GF-D8 (cell line): ENCODE results near the gene HHATL.

Source experiments
- DNase-seq: peaks from one replicate; lab custom pipeline; 2025; lab: John Stamatoyannopoulos, UW

HHATL gene, protein sequence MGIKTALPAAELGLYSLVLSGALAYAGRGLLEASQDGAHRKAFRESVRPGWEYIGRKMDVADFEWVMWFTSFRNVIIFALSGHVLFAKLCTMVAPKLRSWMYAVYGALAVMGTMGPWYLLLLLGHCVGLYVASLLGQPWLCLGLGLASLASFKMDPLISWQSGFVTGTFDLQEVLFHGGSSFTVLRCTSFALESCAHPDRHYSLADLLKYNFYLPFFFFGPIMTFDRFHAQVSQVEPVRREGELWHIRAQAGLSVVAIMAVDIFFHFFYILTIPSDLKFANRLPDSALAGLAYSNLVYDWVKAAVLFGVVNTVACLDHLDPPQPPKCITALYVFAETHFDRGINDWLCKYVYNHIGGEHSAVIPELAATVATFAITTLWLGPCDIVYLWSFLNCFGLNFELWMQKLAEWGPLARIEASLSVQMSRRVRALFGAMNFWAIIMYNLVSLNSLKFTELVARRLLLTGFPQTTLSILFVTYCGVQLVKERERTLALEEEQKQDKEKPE

DNA sequence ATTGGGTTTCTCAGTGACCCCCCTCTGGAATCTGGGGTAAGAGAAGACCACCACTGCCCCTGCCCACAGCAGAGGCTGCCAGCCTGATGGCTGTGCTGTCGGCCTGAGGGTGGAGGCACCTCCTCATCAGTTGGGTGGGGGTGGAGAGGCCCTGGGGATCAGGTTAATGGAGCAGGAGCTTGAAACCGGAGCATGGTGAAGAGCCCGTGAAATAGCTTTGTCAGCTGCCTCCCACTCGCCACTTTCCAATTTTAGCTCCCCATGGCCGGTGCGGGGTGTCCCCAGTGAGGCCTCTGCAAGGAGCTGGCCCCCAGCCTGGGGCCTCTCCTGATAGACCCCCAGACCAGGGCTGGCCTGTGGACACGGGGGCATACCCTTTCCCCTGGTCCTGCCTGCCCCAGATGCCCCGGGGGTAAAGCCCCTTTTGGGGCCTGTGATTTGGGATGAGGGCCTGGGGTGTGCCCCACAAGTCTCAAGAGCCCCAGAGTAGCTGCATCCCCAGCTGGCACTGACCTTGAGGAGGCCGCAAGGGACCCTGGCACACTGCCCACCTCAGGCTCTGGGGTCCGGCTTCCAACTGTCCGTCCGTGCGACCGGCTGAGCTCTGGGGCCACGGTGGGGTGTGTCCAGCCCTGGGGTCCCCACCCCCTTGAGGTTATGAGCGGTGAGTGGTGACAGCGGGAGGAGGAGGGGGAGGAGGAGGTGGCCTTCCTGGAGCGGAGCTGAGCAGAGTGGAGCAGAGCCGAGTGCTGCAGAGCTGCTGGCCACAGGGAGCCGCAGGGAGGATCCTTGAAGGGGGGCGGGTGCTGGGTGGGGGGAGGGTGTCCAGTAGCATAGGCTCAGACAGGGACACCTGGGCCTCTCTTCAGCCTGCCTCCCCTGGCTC, at the start of gene HHATL:
Gene HHATL (minus strand): TSS at position 733 of the 886 bp plus-strand sequence. CDS start 1,972 bp downstream, outside the sequence.
- no peak for DNase-seq

DNA sequence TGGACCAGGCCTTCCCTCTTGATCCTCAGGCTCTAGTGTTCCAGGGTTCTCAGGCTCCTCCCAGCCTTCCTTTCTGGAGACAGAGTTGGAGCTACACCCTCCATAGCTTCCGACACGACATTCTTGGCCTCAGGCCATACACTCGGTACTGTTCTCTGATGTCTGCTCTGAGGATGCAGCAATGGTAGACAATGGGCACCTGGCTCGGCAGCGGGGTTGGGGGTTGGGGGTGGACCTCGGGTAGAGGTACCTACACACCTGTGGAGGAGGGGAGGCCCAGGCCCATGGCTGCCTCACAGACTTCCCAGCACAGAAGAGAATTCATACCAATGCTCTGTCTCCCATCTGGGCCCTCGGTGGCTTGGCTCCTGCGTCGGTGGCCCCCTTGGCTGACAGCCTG, 49.0 kb upstream of the HHATL start:
- no peak for DNase-seq

DNA sequence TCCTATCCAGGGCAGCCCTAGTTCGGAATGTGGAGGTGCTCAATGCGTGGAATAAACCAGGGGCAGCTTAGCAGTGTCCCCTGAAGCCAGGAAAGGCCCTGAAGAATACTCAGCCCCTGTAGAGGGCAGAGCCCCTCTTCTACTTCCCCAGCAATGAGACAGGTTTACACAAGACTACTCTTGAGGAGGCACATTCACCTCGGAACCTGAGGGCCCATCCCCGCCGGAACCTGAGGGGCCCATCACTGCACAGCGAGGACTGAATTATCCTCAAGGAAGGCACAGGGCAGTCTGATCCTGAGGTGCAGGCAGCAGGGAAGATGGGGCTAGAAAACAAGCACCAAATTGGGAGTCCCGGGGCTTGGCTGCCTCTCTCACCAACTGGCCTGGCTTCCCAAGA, 48.2 kb upstream of the HHATL start:
- DNase-seq: no peak

DNA sequence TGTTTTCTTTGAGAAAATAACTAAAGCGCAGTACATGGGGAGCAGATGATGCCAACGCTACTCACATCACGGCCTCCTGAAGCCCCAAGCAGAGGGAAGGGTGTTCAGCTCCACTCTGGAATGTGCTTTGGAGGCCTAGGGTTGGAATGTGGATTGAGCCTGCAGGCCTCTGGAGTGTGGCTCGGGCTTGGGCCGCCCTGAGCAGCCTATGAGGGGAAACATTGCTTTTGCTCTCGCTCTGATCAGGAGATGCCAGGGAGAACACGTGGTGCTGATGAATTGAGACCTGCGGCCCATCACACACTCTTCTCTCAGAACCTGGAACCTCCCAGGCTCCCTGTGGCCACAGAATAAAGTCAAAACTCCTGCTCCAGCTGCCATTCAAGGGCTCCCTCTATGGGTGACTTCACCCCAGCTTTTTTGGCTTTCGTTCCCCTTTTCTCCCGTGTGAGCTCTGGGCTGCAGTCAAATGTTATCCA, 47.2 kb upstream of the HHATL start:
- no peak for DNase-seq

DNA sequence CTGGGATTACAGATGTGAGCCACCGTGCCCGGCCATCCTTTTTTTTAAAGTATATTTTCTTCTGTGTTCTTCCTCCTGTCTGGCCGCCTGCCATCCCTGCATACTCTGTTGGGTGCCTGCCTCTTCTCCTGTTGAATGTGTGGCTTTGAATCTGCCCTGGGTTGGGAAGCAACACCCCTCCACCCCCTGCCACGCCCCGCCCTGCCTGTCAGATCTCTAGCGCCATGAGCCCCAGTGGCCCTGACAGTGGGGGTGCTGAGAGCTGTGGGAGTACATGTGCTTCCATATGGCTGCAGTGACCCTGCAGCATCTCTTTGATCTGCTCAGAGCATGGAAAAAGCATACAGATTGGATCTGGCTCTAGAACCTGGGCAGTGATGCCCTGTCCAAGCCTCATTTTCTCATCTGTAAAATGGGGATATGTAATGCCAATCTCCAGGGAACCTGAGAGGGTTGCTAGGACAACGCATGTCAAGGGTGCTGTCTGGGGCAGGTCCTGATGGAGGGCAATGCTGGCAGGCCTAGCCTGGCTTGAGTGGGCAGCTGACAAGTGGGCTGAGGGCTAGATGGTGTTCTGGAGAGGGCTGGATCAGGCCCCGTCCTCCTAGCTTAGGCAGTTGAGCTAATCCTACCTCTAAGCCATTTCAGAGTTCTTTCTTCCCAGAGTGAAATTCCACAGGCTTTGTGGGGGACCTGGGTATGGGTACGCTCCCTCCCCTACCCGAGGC, 46.6 kb upstream of the HHATL start:
- DNase-seq: no peak

DNA sequence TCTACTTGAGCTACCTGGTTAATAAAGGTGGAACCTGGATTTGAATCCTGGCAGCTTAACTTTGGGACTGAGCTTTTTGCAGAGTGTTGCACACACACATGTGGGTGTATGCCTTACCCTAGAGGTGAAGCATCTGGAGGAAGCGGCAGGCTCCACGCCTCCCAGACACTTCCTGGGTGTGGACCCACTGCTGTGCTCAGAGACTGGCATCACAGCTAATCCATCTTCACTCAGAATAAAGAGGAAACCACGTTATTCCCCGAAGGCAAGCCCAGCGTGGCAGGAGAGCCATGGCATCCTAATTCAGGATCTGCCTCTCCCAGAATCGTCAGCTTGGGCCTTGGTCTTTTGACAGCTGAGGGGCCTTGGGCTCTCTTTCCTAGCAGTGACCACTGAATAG, 45.0 kb upstream of the HHATL start:
- DNase-seq: no peak

DNA sequence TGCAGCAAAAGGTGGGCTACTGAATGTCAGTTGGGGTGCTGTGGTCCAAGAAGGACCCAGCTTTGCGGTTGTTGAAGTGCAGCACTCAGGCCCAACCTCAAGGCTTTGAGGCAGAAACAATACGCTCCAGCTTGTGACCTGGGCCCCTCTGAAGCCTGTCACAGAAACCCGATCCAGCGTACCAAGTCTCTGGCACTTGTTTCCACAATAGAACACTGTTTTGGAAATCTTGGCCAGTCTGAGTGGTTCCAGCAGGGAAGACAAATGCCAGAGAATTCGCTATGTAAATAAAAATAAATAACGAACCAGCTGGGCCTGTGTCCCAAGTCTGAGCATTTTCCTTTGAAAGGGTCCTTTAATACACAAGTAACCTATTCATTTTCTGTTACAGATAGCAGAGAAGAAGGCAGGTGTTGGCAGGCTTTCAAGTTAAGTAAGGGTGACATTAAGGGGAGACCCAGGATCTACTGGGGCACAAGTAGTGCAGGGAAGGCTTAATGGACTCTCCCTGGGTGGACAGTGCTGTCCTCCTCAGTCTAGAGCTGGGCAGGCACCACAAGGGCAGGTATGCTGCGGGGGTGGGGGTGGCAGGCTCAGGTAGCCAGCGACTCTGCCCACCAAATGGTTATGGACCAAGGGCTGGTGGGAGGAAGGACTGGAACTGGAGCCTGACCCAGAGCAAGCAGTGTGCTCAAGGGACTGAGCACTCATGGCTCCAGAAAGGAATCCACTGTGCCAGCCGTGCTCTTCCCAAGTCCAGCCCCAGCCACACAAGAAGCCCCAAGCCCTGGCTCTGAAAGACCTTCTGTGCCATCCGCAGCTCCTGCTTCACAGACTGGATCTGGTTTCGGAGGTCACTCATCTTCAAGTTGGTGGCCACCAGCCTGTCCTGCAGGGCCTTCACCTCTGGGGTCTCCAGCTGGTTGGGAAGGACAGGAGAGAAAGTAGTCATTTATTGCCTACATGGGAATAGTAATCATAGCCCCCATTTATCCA, 44.2 kb upstream of the HHATL start:
- DNase-seq: no peak

DNA sequence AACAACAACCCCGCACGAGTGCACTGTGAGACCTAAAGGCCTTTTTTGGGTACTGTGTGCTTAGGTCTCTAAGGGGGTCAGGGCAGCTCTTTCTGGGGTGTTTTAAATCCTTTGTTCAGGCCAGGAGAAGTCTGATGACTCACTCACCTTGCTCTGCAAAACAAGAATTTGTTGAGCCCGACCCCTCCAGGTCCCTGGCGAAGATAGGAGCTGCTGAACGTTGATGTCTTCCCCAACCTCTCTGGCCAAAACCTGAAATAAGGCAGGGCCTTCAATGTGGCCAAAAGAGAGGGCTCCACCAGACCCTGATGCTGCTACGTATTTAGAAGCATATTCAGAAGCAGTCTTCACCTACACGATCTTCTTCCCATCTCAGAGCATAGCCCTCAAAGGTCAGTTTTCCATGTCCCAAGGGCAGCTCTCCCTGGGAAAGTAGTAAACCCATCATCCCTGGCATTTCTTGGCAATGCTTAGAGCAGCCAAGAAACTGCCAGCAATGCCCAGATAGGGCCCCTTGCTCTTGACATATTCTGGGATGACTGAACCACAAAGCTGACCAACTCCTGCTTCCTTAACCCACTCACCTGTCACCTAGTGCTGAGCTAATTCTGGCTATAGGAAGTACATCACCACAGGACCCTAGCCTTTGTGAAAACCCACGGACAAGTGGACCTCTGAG, 43.3 kb upstream of the HHATL start:
- DNase-seq: no peak

DNA sequence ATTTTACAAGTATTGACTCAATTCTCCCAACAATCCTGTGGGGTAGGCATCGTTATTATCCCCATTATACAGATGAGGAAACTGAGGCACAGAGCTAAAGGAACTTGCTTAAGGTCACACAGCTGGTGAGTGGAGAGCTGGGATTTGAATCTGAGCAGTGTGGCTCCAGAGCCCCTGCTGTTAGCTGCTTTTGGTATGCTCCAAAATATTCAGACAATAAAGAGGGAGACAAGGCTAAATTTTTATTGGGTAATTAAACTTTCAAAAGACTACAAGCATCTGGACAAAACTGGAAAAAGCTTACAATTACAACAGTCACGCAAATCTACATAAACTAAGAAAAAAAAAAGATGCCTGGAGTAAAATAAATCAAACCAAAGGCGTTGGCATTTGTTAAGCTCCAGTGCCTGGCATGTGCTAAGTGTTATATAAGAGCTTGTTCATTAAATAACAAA, 42.7 kb upstream of the HHATL start:
- no peak for DNase-seq

DNA sequence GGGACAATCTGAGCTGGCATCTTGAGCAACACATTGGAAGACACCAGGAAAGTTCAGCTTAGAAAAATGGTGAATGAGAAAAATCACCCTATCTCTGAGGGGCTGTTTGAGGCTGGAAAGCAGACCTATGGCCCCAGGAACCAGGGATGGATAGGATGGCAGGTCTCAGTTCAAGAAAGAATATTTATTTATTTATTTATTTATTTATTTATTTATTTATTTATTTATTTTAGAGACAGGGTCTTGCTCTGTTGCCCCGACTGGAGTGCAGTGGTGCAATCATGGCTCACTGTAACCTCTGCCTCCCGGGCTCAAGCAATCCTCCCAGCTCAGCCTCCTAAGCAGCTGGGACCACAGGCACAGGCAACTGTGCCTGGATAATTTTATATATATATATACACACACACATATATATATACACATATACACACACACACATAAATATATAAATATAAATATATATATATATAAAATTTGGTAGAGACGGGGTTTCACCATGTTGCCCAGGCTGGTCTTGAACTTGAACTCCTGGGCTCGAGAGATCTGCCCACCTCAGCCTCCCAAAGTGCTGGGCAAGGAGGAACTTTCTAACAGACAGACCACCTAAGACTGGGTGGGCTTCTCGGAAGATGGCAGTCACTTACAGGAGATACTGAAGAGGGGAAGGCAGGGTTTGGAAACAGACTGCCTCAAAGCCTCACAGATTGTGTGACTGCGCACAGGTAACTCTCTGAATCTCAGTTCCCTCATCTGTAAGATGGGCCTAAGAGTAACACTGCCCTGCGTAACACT, 40.8 kb upstream of the HHATL start:
- no peak for DNase-seq

DNA sequence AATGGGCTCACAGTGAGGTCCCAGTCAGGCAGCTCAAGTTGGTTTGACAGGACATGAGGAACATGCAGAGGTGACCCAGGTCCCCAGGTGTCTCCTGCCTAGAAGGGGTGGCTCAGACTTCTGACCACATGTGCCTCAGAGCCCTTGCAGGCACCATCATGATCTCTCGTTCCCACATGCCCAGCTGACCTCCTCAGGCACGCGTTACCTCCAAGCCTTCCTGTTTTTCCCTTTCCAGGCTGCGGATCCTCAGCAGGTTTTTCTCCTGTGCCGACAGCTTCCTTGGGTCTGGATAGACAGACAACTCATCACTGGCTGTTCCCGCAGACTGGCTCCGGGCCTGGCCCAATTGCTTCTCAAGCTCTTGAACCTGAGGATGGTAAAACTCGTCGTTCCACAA, 40.1 kb upstream of the HHATL start:
- no peak for DNase-seq

DNA sequence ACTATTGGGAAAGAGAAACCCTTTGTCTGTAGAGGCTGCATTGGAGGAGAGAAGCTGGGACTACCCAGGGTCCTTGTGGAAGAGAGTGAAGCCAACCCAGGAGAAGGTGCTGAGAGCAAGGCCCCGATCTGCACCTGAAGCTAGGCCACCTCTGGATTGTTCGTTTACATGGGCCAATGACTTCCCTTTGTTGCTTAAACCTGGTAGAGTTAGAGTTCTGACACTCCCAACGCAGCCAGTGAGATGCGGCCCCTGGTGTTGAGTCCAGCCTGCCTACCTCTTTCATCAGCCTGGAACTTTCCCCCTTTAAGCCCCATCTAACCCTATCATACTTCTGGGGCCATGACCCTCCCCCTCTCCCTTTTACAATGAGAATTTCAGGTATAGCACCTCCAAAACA, 39.7 kb upstream of the HHATL start:
- DNase-seq: no peak

DNA sequence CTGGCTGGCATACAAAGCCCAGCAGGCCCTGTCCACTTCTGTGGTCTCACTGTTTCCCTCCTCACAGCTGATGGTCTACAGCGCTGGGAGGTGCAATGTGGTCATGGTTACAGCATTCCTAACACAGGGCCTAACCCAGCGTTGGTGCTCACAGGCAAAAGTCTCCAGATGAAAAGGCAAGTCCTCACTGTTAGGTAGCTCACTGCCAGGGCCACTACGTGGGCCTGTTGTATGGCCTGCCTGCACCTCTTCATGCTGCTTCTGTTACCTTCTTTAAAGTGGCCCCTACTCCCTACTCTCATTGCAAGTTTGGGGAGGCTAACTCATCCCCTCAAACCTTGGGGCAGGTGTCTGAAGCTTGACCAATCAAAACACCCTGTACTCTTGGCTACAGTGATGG, 39.2 kb upstream of the HHATL start:
- DNase-seq: no peak

DNA sequence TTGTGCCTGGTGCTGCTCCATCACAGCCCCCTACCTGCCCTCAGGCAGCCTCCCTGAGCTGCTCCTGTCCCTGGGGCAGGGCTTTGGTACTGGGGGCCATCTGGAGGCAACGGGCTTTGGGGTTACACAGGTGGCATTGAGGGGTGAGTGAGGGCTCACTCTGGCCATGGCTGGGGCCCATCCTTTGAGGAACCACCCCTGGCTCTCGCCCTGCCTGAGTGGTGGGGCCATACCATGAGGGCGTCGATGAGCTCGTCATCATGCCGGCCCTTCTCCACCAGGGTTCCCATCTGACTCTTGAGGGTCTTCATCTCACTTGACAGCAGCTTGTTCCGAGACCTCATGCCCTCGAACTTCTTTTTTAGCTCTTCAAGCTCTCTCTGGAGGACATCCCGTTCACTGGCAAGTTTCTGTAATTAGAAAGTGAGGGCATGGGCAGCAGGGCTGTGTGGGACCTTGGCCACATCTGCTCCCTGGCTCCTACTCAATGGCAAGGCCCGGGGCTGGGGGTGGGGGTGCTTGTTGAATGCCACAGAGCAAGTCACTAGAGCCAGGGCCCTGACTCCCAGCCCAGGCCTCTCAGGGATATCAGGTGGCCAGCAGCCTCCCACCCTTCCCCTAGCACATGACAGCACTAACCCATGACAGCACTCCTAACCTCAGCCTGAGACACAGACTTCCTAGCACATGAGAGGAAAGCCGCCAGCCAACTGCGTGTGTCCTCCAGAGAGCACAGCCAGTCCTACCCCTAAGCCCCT, 37.0 kb upstream of the HHATL start:
- no peak for DNase-seq

DNA sequence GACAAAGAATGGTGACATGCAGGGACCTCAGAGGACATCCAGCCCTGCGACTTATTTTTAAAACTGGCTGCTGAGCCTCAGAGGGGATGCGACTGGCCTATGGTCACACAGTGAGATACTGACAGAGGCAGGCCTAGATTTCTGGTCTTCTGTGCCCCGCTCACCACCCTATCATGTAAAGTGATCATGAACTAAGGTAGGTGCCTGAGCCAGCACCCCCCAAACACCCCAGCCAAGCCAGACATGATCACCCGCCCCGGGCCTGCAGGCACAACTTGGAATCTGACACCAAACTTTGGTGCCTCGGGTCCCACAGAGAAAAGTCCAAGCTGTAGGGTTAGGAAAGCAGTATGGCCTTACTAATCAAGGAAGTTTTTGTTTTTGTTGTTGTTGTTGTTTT, 33.9 kb upstream of the HHATL start:
- no peak for DNase-seq

DNA sequence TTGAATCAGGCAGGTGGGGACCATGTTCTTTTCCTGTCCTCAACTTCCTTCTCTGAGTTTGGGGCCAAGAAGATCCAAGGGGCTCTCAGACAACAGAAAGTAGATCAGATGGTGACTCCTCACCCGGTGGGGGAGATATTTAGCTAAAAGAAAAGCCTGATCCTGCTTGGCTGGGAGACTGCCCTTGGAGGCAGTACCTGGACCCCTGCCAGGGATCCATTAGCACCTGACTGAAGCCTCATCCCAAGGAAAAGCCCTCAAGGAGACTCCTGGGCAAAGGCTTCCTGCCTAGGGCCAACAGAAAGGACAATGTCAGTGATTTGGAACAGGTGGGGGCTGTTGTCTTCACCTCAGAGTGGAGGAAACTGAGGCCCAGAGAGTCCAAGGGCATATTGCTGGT, 33.5 kb upstream of the HHATL start:
- no peak for DNase-seq

DNA sequence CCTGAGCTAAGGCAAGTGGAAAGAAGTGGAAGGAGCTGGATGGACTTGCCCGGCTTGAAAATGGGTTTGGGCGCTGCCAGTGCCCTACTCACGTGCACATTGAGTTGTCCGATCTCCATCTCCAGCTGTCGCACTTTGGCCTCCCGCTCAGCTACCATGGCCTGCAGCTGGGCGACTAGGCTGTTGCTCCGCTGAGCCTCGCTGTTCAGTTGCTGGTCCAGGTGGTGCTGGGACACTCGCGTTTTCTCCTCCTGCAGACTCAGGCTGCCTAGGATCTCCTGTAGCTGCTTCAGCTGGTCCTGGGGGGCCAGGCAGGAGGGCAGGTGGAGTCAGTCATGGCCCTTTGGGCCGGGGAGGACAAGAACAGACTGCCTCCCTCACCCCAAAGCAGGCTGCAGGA, 33.0 kb upstream of the HHATL start:
- no peak for DNase-seq

DNA sequence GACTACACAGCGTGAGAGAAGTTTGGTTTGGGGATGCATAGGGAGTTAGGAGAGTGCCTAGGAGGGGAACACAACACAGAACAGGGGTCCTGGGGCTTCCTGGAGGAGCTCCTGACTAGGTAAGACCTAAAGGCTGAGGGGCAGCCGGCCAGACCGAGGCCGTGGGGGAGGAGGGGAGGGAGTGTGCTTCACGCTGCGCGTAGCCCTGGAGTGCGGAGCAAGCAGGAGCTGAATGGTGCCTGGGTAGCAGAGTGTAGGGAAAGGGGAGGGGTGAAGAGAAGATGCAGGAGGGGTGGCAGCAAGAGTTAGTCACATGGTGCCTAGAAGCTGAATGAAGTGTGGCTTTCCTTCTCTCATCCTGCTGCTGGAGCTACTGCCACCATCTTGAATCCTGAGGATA, 32.4 kb upstream of the HHATL start:
- no peak for DNase-seq
